Endothelial cell of umbilical vein (primary cell): ENCODE measurements around the gene TSR3. TPM values are rescaled to one million over a fixed set of nuclear protein-coding genes. Genes with fewer than 3 reads are reported as not detected.

ENCODE experiments used
- BruUV-seq: library from RNA; stranded (reverse); fragments of 400-500 nt; replicated peaks from 2 replicates; lab custom pipeline; 2021; lab: Mats Ljungman, UMichigan
- CTCF ChIA-PET: fragments of 300-600, 350-600 bp; sonication (Branson Sonifier 250); formaldehyde crosslinking; loops from one replicate; lab custom pipeline; 2021; ENCODE audit warnings: antibody characterized with exemption, inconsistent platforms; lab: Charles Lee
- POLR2A ChIA-PET: fragments of 300-600, 350-600 bp; sonication (Branson Sonifier 250); formaldehyde crosslinking; loops from one replicate; lab custom pipeline; 2021; ENCODE audit warnings: antibody characterized with exemption, inconsistent platforms; lab: Charles Lee
- DNase-seq: peaks from one replicate; pipeline ENCODE4 v3.0.0-alpha.2; 2011; ENCODE audit warnings: low read depth, low spot score
- FAIRE-seq: peaks from 2 replicates; lab custom pipeline; 2011; peaks lifted over from hg19 to GRCh38; lab: Jason Lieb, UNC
- H2AFZ ChIP-seq: 2 replicates; pipeline ENCODE4 v1.6.0; 2012; ENCODE audit warnings: low read depth, low read length, control low read depth, inconsistent platforms
- H3K27ac ChIP-seq: 2 replicates; pipeline ENCODE4 v1.5.1; 2011; ENCODE audit warnings: low read depth, mild to moderate bottlenecking, control low read depth, low read length, moderate library complexity; ENCODE audit not compliant: insufficient read depth
- H3K27me3 ChIP-seq, 2 experiments: 2 replicates each; pipeline versions ENCODE4 v1.6.0 to v1.6.1; 2011; ENCODE audit warnings: low read length in 2 of 2, mixed read lengths in 1 of 2; ENCODE audit not compliant: control insufficient read depth in 2 of 2, insufficient read depth in 2 of 2
- H3K36me3 ChIP-seq, 2 experiments: 2 replicates in 1 of 2; 3 replicates in 1 of 2; pipeline ENCODE4 v1.5.1; 2011; ENCODE audit warnings: low read length in 2 of 2, mild to moderate bottlenecking in 1 of 2, moderate library complexity in 1 of 2; ENCODE audit not compliant: control insufficient read depth in 2 of 2, insufficient read depth in 2 of 2; ENCODE audit errors: extremely low read depth in 1 of 2
- H3K4me1 ChIP-seq: 3 replicates; pipeline ENCODE4 v1.5.1; 2011; ENCODE audit warnings: mild to moderate bottlenecking, low read length; ENCODE audit not compliant: control insufficient read depth, insufficient read depth; ENCODE audit errors: extremely low read depth
- H3K4me2 ChIP-seq: 2 replicates; pipeline ENCODE4 v1.6.1; 2011; ENCODE audit warnings: low read length, control low read depth, mixed read lengths; ENCODE audit not compliant: insufficient read depth
- H3K4me3 ChIP-seq, 3 experiments: fragments of 200-600 bp in 1 of 3; sonication (generic), shearing (Covaris generic) in 1 of 3; replicated peaks in 1 of 3; 2 replicates each; pipeline ENCODE4 v1.5.1; 2011 to 2016; ENCODE audit warnings: control low read depth in 3 of 3, low read length in 3 of 3, mild to moderate bottlenecking in 2 of 3, inconsistent platforms in 1 of 3, low read depth in 1 of 3, moderate library complexity in 1 of 3; ENCODE audit not compliant: insufficient read depth in 1 of 3
- H3K79me2 ChIP-seq: 2 replicates; pipeline ENCODE4 v1.6.0; 2012; ENCODE audit warnings: low read length, inconsistent platforms; ENCODE audit not compliant: control insufficient read depth, insufficient read depth
- H3K9ac ChIP-seq: replicated peaks from 2 replicates; pipeline ENCODE3; 2011; ENCODE audit warnings: low read length, control low read depth; ENCODE audit not compliant: insufficient read depth; ENCODE audit errors: extremely low read depth
- H3K9me1 ChIP-seq: replicated peaks from 3 replicates; pipeline ENCODE4 v1.6.0; 2011; ENCODE audit warnings: mild to moderate bottlenecking, low read length; ENCODE audit not compliant: control insufficient read depth, insufficient read depth; ENCODE audit errors: extremely low read depth
- H3K9me3 ChIP-seq: replicated peaks from 2 replicates; pipeline ENCODE4 v1.5.1; 2012; ENCODE audit warnings: low read length, inconsistent platforms; ENCODE audit not compliant: control insufficient read depth, insufficient read depth
- H4K20me1 ChIP-seq: replicated peaks from 2 replicates; pipeline ENCODE3; 2011; ENCODE audit warnings: mild to moderate bottlenecking, low read length; ENCODE audit not compliant: control insufficient read depth, insufficient read depth; ENCODE audit errors: extremely low read depth
- EZH2 ChIP-seq: IDR thresholded peaks from 2 replicates; pipeline ENCODE4 v1.6.1; 2012; ENCODE audit warnings: borderline replicate concordance, low read depth, mild to moderate bottlenecking, moderate library complexity, low read length, inconsistent platforms; ENCODE audit not compliant: severe bottlenecking
- FOS ChIP-seq: IDR thresholded peaks from 2 replicates; pipeline ENCODE4 v1.6.1; 2011; ENCODE audit warnings: mild to moderate bottlenecking, low read length, moderate library complexity, borderline replicate concordance; ENCODE audit not compliant: insufficient read depth
- GATA2 ChIP-seq: IDR thresholded peaks from 2 replicates; pipeline ENCODE4 v1.7.0; 2011; ENCODE audit warnings: low read depth, mild to moderate bottlenecking, moderate library complexity, mixed read lengths, low read length; ENCODE audit not compliant: insufficient read length, insufficient read depth
- JUN ChIP-seq: IDR thresholded peaks from 2 replicates; pipeline ENCODE4 v1.6.1; 2011; ENCODE audit warnings: borderline replicate concordance, low read depth; ENCODE audit not compliant: insufficient read length, insufficient read depth
- MYC ChIP-seq: IDR thresholded peaks from one replicate; pipeline ENCODE4 v1.6.1; 2011; ENCODE audit warnings: mild to moderate bottlenecking, low read depth, low read length
- POLR2A ChIP-seq: IDR thresholded peaks from 2 replicates; pipeline ENCODE4 v1.6.1; 2012; ENCODE audit warnings: low read depth, mild to moderate bottlenecking, control low read depth, low read length
- POLR2AphosphoS5 ChIP-seq: IDR thresholded peaks from 2 replicates; pipeline ENCODE4 v1.6.1; 2012; ENCODE audit warnings: low read depth, mild to moderate bottlenecking, control low read depth, low read length, moderate library complexity; ENCODE audit not compliant: insufficient read depth
- dilution Hi-C: fragments of 300-500 bp; cut with MboI; formaldehyde crosslinking; loops from one replicate; pipeline ENCODE4 v1.15.0; 2019; ENCODE audit warnings: low sequenced_read_pairs; ENCODE audit not compliant: extremely low pct_ligation_motif_present
- intact Hi-C: fragments of 100-400 bp; cut with micrococcal nuclease; formaldehyde crosslinking; loops from one replicate; pipeline ENCODE4 v1.10.0; 2022
- polyA plus RNA-seq, 4 experiments: library from polyadenylated mRNA; depleted of rRNA in 3 of 4; stranded (reverse) in 3 of 4; unstranded in 1 of 4; fragments of >200 nt; gene quantifications; 2 replicates each; pipeline versions ENCODE4 v1.2.1 to v1.2.3, GENCODE V29; 2011 to 2012; ENCODE audit warnings: missing spikeins in 1 of 4
- total RNA-seq: library from RNA; stranded (reverse); gene quantifications from 2 replicates; pipeline ENCODE4 v1.2.3, GENCODE V29; 2021
- TF ChIP-seq, protein P1 (sequence below): IDR thresholded peaks from 2 replicates; pipeline ENCODE4 v1.6.1; 2011; ENCODE audit not compliant: insufficient read depth, insufficient read length
- TF ChIP-seq, protein P2 (sequence below), 2 donors: IDR thresholded peaks; 1 replicate in 1 of 2; 2 replicates in 1 of 2; pipeline ENCODE4 v1.5.1; 2011; ENCODE audit warnings: low read length in 2 of 2, mild to moderate bottlenecking in 2 of 2, moderate library complexity in 2 of 2, control low read depth in 1 of 2, inconsistent platforms in 1 of 2, low read depth in 1 of 2; ENCODE audit not compliant: insufficient read depth in 1 of 2; ENCODE audit errors: extremely low read depth in 1 of 2

Gene TSR3
- total and polyA plus RNA-seq, 2 donors (not counting 3 experiments of a cell fraction or from before 2014, with no cell fraction given) = 65.4 to 82.7 TPM

DNA sequence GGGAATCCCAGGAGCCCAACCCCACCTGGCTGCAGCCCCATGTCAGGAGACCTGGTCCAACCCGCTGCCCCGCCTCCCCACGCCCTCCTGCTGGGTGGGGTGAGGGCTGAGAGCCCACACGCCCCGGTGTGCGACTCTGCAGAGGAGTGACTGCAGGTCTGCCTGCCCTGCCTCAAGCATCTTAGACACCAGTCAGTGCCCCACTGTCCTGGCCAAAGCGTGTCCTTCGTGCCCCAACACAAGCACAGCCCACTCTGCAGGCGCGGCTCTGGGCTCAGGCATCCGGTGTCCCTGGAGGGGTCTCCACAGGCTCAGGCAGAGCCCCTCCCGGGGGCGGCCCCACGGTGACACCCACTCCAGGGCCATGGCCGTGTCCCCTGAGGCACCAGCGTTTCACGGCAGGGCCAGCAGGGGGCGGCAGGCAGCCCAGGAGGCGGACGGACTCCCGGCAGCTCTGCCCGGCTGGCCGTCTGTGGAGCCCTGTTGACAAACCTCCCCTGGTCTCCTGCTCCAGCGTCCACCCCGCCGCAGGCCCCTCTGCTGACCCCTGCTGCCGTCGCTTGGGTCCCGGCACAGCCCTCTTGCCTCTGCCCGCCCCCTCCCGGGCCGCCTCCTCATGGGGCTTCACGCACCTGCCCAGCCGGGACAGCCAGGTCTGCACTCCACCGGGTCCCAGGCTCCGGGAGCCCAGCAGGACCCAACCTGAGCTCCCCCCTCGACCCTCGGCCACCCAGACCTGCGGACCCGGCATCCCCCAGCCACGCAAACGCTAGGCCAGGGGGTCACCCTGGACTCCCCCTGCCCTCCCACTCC lies 50.8 kb downstream of the TSR3 start:
- Histone ChIP-seq H3K4me3 (no peak overlapping the region), H4K20me1 (no peaks in the 10 kb centered on the region), H3K36me3 (no peaks in the 10 kb centered on the region), H2AFZ (peak overlapping the region; percentile 61), H3K4me2 (no peak overlapping the region), H3K9me3 (no peaks in the 10 kb centered on the region), H3K4me1 (peaks cover 2% of the 10 kb centered on the region), H3K27me3 (no peaks in the 10 kb centered on the region), H3K27ac (no peak overlapping the region), H3K79me2 (no peaks in the 10 kb centered on the region), H3K9me1 (no peaks in the 10 kb centered on the region), H3K9ac (no peak overlapping the region)
- no TSS peak for BruUV-seq
- CTCF ChIA-PET = interaction anchor here (0.5 to 2.4 kb wide), 14 partner anchors 8 to 166 kb away, joined by 3 to 15 read pairs (median 4); partner anchors contain the start of genes BAIAP3, CCDC154, UBE2I and UQCC4
- DNase-seq (peak; percentile 48), FAIRE-seq (no peak)
- dilution Hi-C loops (no loop called here), intact Hi-C loops (loop anchor here (10.0 kb wide), 2 partner anchors 104 to 484 kb away; partner anchors contain the start of genes NUBP2 and SPSB3)
- TF ChIP-seq, protein P1, sequence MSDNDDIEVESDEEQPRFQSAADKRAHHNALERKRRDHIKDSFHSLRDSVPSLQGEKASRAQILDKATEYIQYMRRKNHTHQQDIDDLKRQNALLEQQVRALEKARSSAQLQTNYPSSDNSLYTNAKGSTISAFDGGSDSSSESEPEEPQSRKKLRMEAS = no peak
- TF ChIP-seq, protein P2, sequence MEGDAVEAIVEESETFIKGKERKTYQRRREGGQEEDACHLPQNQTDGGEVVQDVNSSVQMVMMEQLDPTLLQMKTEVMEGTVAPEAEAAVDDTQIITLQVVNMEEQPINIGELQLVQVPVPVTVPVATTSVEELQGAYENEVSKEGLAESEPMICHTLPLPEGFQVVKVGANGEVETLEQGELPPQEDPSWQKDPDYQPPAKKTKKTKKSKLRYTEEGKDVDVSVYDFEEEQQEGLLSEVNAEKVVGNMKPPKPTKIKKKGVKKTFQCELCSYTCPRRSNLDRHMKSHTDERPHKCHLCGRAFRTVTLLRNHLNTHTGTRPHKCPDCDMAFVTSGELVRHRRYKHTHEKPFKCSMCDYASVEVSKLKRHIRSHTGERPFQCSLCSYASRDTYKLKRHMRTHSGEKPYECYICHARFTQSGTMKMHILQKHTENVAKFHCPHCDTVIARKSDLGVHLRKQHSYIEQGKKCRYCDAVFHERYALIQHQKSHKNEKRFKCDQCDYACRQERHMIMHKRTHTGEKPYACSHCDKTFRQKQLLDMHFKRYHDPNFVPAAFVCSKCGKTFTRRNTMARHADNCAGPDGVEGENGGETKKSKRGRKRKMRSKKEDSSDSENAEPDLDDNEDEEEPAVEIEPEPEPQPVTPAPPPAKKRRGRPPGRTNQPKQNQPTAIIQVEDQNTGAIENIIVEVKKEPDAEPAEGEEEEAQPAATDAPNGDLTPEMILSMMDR (IDR thresholded peaks at IDR 0.05; ENCODE audit: extremely low read depth in 1 of 2, insufficient read depth in 1 of 2, low read depth in 1 of 2, low read length in 2 of 2) = peak; percentile 93 to 99
- POLR2A ChIA-PET = interaction anchor here (0.5 kb wide), 1 partner anchor 16 kb away, joined by 4 read pairs; no protein-coding TSS in a partner anchor

DNA sequence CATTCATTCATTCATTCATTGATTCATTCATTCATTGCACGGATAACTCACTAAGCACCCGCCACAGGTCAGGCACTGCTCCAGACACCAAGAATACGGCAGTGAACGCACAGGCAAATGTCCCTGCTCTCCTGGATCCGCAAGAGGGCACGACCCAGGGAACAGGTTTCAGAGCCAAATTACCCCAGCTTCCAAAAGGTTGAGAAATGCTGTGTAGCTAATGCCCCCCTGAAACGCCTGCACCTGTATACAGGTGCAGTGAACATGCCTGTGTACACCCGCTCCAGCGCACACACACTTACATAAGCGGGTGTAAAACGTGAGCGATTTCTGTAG lies 51.8 kb downstream of the TSR3 start:
- no TSS peak for BruUV-seq
- CTCF ChIA-PET = interaction anchor here (1.4 to 2.4 kb wide), 4 partner anchors 9 to 121 kb away, joined by 3 to 15 read pairs (median 4); partner anchors contain the start of gene UQCC4
- no peak for FAIRE-seq
- Histone ChIP-seq H3K9me1 (no peaks in the 10 kb centered on the region), H3K4me2 (no peak overlapping the region), H3K27ac (no peak overlapping the region), H3K4me1 (peaks cover 2% of the 10 kb centered on the region), H4K20me1 (no peaks in the 10 kb centered on the region), H3K79me2 (no peaks in the 10 kb centered on the region), H3K4me3 (no peak overlapping the region), H3K9ac (no peak overlapping the region), H3K36me3 (no peaks in the 10 kb centered on the region), H3K27me3 (no peaks in the 10 kb centered on the region), H3K9me3 (no peaks in the 10 kb centered on the region), H2AFZ (no peak overlapping the region)
- intact Hi-C loops = loop anchor here (10.0 kb wide), 2 partner anchors 105 to 485 kb away; partner anchors contain the start of genes NUBP2 and SPSB3
- POLR2A ChIA-PET = no interaction called here
- no peak for DNase-seq
- dilution Hi-C loops = no loop called here
- TF ChIP-seq JUN (no peak), POLR2AphosphoS5 (no peak), FOS (no peak), MYC (no peak), POLR2A (no peak), GATA2 (no peak), EZH2 (no peak)
- TF ChIP-seq, protein P1 = no peak
- TF ChIP-seq, protein P2 (IDR thresholded peaks at IDR 0.05; ENCODE audit: extremely low read depth in 1 of 2, insufficient read depth in 1 of 2, low read depth in 1 of 2, low read length in 2 of 2) = no peak
